GM21717 (cell line): ENCODE results near the gene DNM2.
"Not testable (repeated sequence)": the region's sequence is repeated elsewhere in the genome, so short reads cannot be mapped to it uniquely, and the experiment has no call there.

Experiments used
- ATAC-seq: cut with Tn5 transposase; IDR thresholded peaks from one replicate; pipeline ENCODE4 v1.9.1; 2021; ENCODE audit warnings: mild to moderate bottlenecking, moderate library complexity; ENCODE audit not compliant: unreplicated experiment

Gene DNM2

GRCh38 chr19:10856899-10857298, 139.0 kb downstream of the DNM2 start:
- not testable (repeated sequence) for ATAC-seq

DNA sequence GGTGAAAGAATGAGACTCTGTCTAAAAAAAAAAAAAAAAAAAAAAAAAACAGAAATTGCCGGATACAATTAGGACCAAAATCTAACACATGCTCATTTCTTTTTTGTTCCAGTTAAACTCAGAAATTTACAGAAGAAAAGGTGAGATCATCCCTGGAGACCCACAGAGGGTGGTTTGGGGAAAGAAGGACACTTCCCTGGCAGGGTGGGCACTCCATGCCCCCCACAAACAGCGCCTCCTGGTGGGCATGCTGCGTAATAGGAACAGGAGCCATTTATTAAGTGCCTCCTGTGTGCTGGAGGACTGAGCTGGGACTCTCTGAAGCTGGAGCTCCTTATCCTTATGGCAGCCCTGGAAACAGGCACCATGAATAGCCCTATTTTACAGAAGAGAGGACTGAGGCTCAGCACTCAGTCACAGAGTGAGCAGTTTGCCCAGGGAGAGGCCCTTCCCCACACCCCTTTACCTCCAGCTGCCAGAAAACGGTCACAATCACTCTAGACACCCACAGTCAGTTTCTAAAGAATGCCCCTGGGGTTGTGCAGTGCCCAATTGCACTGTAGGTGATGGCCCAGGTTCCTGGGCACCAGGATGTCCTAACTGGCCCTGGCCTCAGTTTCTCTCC, 140.4 kb downstream of the DNM2 start:
- no peak for ATAC-seq

DNA sequence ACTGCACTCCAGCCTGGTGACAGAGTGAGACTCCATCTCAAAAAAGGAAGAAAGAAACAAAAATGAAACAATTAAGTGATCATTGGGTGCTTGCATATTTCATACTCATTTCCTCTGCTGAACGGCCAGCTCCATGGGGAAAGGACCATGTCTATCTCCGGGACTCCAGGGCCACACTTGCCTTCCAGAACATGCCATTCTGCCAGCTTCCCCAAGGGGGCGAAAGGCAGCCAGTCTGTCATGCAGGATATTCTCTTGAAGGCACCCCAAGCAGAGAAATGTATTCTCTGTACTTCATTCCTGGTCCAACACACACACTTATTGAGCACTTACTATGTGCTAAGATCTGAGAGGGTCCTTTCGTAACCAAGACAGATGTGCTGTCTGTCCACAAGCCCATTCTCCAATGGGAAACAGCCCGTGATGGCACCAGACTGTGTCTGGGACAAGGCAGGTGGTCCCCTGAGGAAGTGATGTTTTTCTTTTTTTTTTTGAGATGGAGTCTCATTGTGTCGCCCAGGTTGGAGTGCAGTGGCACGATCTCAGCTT, 143.3 kb downstream of the DNM2 start:
- ATAC-seq: no peak

DNA sequence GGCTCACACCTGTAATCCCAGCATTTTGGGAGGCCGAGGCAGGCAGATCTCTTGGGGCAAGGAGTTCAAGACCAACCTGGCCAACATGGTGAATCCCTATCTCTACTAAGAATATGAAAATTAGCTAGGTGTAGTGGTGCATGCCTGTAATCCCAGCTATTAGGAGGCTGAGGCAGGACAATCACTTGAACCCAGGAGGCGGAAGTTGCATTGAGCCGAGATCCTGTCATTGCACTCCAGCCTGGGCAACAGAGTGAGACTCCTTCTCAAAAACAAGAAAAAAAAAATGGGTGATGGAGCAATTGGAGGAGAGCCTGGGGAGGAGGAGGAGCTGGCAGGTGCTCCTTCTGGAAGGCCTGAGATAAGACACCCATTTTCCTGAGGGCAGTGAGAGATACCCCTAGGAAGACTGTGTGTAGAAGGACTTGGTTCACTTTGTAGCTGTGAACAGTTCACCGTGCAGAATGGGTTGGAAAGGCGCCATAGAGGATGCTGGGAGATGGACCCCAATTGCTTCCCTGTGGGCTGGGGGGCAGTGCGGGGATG, 144.8 kb downstream of the DNM2 start:
- no peak for ATAC-seq

DNA sequence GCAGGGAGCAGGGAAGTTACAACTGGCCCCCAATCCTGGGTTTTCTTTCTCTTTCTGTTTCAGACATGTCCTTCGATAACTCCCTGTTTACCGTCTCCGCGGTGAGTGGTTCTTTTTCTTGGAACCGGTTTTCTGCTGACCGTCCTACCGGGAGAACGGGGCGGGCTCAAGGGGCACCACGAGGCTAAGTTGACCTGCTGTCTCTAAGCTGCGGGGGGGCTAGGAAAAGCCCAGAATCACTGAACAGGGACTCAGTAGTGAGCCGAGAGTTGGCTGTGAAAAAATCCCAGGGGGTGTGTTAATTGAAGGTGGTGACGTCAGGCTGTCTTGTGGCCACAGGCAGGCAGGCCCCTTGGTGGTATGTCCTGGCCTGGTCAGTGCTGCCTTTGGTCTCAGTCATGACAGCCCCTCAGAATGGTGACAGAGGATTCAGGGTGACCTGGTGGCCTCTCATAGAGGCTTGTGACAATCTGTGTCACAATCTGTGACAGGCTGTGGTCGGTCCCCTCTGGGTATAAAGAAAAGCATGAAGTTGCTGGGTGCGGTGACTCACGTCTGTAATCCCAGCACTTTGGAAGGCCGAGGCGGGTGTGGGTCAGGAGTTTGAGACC, 145.3 kb downstream of the DNM2 start:
- no peak for ATAC-seq

- no peak for ATAC-seq
Measured at GRCh38 chr19:10864538-10864899, 146.6 kb downstream of the DNM2 start.

- ATAC-seq: no peak
Measured at GRCh38 chr19:10866495-10866894, 148.6 kb downstream of the DNM2 start.

DNA sequence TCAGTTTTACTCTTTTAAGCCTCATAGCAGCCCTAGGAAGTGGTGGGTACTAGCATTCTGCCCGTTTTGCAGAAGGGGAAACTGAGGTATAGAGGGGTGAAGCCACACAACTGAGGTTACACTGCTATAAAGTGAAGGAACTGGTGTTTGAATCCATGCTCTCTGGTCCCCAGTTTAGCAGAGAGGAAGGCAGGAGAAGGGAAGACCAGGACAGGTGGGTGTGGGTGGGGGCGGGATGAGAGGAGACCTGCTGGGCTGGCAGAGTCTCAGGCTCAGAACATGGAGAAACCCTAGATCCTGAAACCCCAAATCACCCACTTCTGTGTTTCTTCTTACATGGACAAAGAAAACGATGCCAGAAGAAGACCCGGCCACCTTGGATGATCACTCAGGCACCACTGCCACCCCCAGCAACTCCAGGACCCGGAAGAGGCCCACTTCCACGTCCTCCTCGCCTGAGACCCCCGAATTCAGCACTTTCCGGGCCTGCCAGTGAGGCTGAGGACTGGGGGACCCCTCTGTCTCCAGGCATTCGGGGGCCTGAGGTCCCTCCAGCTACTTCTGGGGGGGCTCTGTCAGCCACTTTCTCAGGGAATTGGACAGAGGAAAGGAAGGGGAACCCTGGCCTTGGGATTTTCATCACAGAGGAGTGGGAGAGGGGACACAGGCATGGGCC, 151.1 kb downstream of the DNM2 start:
- no peak for ATAC-seq

- not testable (repeated sequence) for ATAC-seq
Measured at GRCh38 chr19:10869872-10870311, 152.0 kb downstream of the DNM2 start.

DNA sequence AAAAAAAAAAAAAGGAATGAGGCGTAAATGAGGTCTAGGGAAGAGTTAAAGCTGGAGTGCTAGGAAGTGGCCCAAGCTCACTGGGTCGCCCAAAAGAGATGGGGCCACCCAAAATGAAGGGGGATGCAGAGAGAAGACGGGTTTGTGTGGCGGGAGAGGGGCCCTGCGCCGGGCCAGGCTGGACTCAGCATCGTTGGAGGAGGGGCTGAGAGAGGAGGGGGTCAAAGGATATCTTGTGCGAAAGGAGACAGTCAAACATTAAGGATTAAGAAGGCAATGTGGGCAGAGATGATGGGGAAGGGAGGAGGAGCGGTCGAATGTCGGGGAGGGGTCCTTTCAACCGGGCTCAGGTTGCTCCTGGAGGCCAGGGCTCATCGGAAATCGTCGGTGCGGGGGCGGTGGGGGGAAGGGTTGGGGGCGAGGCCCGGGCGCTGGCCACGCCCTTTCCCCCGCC, 152.6 kb downstream of the DNM2 start:
- ATAC-seq: no peak

- peak; percentile 62 for ATAC-seq
Measured at GRCh38 chr19:10870955-10871603, 153.2 kb downstream of the DNM2 start, which contains the start of gene CARM1. TSS of gene CARM1 (plus strand) at chr19:10871553. CDS start at chr19:10871703, 150 bp downstream.

DNA sequence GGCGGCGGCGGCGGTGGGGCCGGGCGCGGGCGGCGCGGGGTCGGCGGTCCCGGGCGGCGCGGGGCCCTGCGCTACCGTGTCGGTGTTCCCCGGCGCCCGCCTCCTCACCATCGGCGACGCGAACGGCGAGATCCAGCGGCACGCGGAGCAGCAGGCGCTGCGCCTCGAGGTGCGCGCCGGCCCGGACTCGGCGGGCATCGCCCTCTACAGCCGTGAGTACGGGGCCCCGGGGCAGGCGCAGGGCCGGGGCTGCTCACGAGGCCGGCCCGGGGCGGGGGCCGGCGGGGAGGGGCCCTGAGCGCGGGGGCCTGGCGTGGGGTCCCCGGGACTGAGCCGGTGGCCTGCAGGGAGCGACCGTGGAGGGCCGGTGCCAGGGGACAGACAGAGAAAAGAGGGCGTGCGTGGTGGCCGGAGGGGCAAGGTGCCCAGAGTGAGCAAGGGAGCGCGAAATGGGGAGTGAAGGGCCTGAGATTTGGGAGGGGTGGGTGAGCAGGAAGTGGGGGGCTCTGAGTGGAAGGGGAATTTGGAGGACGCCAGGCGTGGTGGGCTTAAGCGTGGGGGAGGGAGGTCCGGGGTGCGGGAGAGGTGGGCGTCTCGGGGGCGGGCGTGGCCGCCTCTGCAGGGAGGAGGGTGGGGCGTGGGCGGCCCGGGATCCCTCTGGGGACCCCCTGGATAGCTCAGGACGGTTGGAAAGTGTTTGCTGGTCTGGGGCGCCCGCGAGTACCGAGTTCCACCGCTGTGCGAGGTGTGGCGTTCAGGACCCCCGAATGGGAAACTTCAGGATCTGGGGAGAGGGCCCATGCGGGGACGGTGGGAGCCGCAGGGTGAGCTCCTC, 154.0 kb downstream of the DNM2 start:
- ATAC-seq: no peak

DNA sequence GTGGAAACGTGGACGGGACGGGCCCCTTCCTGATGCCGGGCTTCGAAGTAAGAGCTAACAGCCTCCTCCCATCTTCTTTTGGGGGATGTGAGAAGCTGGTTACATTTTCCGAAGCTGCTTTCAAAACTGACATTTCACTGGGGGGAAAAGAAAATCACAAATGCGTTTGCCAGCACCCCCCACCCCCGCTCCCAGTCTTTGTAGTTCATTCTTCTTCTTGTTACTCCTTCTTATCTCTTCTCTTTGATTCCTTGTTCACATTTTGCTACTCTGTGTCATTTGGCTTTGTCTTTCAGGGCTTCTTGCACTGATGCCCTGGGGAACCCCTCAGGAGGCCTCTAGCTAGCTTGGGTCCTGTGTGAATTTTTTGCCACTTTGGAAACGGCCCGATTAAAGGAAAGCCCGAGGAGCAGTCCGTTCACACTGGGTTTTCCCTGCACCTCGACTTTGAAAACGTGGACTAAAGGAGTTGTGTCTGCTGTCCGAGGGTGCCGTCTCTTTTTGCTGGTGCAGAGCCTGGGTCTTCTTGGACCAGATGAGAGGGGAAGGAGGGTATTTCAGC, 154.7 kb downstream of the DNM2 start:
- ATAC-seq: no peak

DNA sequence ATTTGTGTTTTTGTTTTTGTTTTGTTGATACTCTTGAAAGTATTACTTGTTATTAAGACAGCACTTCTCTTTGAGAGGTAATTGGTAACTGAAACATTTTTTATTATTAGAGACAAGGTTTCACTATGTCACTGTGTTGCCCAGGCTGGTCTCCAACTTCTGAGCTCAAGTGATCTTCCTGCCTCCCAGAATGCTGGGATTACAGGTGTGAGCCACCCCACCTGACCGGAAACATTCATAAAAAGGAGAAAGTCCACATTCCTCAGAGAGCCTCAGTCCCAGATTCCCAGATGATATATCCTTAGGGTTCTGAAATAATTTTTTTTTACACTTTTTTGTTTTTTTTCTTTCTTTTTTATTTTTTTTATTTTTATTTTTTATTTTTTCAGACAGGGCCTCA, 156.1 kb downstream of the DNM2 start:
- no peak for ATAC-seq

- peak; percentile 44 for ATAC-seq
Measured at GRCh38 chr19:10876459-10877240, 158.8 kb downstream of the DNM2 start.

- ATAC-seq: not testable (repeated sequence)
Measured at GRCh38 chr19:10877608-10878007, 159.7 kb downstream of the DNM2 start.

GRCh38 chr19:10878253-10878652, 160.4 kb downstream of the DNM2 start:
- no peak for ATAC-seq
